Activated T-cell treated with anti-CD3 and anti-CD28 coated beads for 1 hour (primary cell): ENCODE measurements around the gene MSH6.

Experiments used
- DNase-seq: peaks from one replicate; pipeline ENCODE4 v3.0.0-alpha.2; 2020; ENCODE audit warnings: low read depth

Gene MSH6

DNA sequence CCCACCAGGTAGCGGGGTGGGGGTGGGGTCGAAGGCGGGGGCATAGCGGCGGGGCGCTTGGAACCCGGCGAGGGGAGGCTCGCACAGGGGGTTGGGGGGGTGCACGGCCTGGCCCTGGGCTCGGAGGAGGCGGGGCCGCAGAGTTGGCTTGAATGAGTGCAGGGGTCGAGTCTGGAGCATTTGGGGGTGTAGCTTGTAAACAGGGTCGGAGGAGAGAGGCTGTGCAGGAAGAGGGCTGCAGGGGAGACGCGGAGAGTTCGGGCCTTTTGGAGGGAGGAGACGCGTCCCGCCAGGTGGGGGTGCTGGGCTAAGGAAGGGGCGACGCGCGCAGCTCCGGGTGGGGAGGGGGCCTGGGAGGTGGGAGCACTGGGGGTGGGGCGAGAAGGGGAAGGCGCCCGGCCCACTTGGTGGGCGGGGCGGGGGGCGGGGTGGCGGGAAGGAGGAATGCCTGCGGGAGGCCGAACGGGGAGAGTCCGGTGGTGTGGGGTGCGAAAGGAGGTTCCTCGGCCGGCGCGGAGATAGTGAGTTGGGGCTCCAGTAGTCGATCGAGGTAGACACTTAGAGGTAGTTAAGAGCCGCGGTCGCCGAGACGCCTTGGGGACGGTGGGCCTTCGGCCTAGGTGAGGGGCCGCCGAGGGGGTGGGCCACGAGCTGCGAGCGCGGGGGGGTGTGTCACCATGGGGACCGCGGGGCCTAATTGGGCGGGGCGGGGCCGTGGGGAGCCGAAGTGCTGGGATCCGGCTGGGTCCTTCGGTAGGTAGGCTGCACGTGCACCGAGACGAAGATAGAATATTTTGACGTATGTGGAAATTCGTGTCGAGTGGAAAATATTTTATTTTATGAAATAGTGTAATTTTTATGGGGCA lies 774 bp downstream of the MSH6 start:
- DNase-seq: peak; percentile 47

DNA sequence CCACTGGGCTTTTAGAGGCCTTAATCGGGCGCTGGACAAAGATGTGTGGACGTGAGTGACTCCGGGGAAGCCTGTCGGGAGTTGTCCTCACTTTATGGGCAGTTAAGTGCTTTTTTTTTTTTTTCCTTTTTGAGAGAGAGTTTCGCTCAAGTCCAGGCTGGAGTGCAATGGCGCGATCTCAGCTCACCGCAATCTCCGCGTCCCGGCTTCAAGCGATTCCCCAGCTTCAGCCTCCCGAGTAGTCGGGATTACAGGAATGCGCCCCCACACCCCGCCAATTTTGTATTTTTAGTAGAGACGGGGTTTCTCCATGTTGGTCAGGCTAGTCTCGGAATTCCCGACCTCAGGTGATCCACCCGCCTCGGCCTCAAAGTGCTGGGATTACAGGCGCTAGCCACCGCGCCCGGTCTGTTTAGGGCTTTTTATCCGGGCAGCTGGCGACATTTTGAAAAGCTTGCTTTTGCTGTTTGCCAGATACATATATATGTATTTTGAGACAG lies 1.5 kb downstream of the MSH6 start:
- no peak for DNase-seq

DNA sequence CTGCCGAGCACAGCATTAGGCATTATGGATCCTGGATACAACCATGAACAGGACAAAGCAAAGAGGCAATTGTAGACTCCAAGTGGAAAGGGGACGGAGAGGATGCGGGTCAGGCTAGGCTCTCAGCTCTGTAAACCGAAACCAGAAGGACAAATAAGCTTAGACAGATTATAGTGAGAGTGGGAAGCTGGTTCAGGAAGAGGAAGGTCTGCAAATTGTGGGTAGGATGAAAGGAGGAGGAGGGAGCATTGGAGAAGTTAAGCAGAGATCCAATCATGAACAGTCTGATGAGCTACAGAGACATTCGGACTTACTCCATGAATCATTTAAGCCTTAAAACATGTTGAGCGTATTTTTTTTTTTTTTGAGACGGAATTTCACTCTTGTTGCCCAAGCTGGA lies 3.0 kb downstream of the MSH6 start:
- DNase-seq: no peak

DNA sequence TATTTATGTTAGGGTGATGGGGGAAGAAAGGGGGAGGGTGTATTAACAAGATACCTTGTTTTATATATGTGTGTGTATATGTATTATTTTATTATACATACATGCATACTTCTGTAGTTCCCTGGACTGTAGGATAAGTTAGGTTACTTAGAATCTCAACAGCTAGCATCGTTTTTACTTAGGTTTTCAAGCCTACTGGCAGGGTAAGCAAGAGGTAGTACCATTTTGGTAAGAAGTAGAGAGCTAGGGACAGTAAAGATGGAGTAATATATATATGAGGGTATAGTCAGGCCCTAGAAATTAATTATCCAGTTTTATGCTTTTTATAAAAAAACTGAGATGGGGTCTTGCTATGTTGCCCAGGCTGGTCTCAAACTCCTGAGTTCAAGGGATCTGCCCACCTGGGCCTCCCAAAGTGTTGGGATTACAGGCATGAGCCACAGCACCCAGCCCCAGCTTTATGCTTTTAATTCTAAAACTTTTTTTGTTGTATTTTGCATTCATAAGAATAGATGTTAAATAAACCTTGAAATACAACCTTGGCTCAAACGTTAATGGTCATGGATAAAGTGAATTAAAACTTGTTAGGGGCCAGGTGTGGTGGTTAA lies 13.2 kb downstream of the MSH6 start:
- no peak for DNase-seq

DNA sequence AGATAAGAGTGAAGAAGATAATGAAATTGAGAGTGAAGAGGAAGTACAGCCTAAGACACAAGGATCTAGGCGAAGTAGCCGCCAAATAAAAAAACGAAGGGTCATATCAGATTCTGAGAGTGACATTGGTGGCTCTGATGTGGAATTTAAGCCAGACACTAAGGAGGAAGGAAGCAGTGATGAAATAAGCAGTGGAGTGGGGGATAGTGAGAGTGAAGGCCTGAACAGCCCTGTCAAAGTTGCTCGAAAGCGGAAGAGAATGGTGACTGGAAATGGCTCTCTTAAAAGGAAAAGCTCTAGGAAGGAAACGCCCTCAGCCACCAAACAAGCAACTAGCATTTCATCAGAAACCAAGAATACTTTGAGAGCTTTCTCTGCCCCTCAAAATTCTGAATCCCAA lies 15.7 kb downstream of the MSH6 start:
- DNase-seq: no peak

DNA sequence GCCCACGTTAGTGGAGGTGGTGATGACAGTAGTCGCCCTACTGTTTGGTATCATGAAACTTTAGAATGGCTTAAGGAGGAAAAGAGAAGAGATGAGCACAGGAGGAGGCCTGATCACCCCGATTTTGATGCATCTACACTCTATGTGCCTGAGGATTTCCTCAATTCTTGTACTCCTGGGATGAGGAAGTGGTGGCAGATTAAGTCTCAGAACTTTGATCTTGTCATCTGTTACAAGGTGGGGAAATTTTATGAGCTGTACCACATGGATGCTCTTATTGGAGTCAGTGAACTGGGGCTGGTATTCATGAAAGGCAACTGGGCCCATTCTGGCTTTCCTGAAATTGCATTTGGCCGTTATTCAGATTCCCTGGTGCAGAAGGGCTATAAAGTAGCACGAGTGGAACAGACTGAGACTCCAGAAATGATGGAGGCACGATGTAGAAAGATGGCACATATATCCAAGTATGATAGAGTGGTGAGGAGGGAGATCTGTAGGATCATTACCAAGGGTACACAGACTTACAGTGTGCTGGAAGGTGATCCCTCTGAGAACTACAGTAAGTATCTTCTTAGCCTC lies 16.2 kb downstream of the MSH6 start:
- no peak for DNase-seq

DNA sequence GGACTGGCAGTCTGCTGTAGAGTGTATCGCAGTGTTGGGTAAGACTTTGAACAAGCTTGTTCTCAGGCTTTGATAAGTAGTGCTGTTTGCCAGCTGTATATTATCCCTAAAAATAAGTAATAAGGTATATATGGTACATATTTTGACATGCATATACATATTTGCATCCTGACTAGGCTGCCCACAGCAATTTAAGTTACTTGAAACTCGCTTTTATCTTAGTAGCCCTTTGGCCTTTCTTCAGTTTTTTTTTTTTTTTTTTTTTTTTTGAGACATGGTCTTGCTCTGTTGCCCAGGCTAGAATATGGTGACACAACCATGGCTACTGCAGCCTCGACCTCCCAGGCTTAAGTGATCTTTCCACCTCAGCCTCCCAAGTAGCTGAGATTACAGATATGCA lies 18.2 kb downstream of the MSH6 start:
- no peak for DNase-seq

DNA sequence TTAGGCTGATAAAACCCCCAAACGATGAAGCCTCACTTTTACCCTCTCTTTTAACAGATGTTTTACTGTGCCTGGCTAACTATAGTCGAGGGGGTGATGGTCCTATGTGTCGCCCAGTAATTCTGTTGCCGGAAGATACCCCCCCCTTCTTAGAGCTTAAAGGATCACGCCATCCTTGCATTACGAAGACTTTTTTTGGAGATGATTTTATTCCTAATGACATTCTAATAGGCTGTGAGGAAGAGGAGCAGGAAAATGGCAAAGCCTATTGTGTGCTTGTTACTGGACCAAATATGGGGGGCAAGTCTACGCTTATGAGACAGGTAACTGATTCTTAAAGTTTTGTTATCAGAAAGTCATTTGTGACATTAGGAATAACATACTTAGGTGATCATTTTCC lies 20.4 kb downstream of the MSH6 start:
- DNase-seq: no peak

DNA sequence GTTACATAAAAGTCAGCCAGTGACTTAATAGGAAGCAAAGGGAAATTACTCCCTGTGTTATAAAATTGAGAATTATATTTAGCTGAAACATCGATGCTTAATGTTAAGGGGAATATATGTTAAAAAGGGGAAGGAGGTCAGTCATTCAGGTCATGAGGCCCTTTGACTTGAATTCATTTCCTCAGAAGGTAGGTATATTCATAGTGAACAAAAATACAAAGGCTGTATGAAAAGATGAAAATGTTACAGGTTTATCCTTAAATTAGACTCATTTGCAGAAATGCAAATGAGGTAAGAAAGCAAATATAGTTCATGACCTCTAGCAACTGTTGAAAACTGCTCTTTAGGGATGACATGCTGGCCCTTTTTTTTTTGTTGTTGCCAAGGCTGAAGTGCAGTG lies 20.8 kb downstream of the MSH6 start:
- no peak for DNase-seq

DNA sequence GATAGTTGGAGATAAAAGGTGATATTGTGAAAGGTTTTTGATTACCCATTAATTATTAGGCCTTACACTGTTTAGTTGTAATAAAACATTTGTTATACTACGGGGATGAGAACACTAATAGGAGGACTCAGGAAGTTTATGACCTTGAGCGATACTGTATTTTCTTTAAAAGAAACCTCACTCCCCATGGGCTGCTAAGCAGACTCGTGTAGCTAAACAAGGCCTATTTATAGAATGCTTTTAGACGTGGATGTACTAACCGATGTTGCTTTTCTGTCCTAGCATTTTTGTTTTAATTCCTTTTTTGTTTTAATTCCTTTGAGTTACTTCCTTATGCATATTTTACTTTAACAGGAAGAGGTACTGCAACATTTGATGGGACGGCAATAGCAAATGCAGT lies 22.9 kb downstream of the MSH6 start:
- no peak for DNase-seq

DNA sequence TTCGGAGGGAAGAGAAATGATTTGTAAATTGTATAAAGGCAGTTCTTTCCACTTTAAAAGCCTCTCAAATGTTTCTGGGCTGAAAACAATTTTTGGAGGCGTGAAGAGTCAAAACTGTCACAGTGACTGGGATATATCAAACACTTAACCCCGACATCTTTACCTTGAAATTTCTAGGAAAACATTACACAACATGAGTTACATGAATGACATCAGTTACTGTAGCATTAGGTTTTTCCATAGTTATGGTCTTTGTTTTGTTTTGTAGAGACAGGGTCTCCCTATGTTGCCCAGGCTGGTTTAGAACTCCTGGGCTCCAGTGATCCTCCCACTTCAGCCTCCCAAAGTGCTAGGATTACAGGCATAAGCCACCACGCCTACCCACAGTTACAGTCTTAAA lies 25.7 kb downstream of the MSH6 start:
- DNase-seq: no peak

DNA sequence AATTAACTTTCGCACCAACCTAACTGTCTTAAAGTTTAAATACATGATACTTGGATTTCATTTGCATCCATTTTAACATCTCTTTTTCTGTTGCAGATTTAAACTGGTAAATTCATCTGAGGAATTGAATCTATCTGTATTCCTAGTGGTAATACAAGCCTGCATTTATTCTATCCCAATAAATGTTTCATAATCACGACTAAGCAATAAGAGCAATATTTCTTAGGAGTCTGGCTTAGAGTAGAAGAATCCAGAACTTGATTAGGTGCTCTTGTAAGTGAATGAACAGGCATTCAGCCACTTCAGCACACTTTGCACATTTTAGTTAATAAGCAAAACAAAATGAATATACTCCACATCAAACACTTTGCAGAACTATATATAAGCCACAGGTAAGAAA lies 27.0 kb downstream of the MSH6 start:
- DNase-seq: no peak

DNA sequence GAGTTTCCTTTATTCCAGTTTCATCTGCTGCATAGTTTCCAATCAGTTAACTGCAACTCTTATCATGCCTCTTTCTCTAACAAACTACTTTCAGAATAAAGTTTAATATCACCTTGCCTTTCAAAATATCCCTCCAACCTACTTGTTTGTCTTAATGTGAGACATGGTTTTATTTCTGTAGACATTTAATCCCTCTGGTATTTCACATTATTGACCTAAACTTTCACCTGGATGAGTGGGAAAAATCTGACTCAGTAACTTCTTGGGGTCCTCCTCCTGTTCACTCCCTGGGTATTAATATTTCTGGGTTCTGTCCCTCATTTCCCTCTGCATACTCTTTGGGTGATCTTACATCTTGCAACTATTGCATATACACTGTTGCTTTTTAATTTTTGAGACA lies 27.9 kb downstream of the MSH6 start:
- no peak for DNase-seq

DNA sequence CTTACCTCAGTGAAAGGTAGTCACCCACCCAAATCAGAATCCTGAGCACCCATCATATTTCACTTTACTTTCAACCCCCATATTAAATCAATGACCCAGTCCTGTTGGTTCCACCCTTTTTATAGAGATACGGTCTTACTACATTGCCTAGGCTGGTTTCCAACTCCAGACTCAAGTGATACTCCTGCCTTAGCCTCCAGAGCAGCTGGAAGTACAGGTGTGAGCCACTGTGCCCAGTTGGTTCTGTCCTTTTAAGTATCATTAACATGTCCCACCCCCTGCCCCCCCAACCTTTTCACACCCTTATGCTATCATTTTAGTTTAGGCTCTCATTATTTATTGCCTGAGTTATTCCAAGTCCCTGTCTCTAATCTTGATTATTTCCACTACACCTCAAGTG lies 28.7 kb downstream of the MSH6 start:
- DNase-seq: no peak

DNA sequence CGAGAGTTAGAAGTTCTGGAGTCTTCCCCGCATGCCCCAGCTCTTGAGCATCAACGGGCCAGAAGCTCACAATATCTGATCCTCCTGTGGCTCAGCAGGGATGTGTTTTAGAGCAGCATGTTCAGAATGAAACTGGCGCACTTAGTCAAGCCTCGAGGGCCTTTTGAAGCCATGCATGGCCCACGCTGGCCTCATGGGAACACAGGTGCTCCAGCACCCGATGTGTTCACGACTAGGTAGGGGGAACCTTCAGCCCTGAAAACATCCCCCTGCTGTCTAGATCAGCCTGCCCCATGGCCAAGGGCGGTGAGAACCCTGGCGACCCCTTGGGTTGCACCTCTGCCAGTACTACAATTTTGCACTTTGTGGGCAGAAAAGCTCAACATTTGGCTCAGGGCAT lies 32.8 kb downstream of the MSH6 start:
- DNase-seq: no peak

DNA sequence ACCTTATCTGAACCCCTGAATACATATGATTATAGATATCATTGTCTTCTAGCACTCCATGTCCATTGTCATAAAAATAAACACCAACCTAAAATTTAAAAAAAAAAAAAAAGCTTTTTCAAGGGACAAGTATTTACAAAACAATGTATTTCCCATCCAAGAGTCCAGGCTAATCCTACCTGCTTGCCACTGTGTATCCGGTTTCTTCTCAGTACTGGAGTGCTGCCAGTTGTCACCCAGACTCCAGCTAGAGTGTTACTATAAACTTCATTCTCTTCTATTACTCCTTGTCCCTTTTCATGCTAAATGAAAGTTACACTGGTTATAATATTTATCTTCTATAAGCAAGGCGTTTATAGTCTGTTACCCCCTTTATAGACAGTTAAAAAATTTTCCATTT lies 35.8 kb downstream of the MSH6 start:
- DNase-seq: no peak

DNA sequence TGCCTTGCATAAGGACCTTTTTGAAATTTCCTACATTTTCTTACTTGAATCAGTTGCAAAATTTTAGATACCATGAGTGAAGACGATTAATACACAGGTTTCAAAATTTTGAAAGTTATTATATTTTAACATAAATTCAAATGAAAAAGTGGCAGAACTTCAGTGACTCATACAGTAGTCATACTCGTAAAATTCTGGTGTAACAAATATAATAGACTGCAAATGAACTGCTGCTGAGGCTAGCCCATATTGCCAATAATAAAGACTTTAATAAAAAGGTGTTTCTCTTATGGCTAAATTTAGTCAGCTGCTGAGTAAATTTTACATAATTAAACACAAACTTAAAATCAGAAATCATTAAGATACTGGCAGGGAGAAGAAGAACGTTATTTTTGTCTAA lies 36.9 kb downstream of the MSH6 start:
- DNase-seq: no peak

DNA sequence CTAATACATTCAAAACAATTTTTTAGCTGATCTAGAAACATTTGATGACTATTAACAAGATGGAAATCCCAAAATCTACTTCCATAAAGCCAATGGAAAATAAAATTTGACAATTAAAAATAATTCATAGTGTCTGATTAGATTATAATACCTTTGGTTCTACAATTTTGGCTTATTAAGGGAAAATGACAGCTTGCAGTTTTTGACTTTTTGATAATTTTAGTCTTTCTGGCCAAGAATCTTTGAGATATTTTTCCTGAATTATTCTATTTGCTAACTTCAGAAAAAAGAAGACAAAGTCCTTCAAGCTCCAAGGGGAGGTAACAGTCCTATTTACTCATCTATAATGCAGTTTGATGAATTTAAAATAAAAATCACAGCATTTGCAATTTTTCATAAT lies 39.6 kb downstream of the MSH6 start:
- no peak for DNase-seq

DNA sequence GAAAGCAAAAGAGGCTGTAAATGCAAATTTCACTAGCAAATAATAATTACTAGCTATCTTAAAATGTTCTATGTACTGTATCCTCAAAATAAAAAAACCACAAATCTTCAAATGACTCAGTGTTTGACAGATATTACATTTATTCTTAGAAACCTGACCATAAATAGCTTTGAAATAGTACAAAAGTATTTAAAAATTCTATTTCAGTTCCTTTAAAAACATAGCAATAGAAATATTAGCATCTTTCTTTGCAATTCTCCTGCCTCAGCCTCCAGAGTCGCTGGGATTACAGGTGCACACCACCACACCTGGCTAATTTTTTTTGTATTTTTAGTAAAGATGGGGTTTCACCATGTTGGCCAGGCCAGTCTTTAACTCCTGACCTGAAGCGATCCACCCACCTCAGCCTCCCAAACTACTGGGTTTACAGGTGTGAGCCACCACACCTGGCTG lies 50.6 kb downstream of the MSH6 start:
- no peak for DNase-seq

DNA sequence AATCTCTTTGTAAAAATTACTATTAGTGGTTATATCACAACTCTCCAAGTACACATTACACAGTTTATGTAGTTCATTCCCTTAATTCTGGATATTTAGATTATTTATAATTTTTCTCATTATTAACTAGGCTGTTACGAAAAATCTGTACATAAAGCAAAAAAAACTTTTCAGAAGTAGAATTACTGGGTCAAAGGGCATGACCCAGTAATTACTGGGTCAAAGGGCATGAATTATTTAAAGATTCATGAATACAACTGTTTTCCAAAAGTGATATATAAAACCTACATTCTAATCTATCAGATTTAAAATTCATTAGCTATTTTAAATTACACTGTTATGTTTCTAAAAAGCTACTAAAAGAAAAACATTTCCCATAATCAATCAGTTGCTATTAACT lies 55.3 kb downstream of the MSH6 start:
- no peak for DNase-seq

DNA sequence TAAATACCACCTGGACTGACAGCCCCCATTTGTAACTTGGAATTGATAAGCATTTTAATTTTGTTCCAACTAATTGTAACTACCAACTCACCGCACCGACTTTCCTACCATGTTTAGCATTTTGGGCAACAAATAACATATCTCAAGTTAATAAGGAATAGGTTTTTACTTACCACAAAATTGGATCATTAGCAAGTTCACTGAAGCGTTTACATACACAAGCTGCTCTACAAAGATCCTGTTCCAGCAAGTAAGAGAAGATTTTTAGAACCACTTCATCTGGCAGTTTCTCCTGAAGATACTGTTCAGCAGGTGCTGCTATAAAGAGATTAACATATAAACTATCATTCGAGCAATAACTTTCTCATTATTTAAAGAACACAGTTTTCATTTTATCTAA lies 55.7 kb downstream of the MSH6 start:
- DNase-seq: no peak

DNA sequence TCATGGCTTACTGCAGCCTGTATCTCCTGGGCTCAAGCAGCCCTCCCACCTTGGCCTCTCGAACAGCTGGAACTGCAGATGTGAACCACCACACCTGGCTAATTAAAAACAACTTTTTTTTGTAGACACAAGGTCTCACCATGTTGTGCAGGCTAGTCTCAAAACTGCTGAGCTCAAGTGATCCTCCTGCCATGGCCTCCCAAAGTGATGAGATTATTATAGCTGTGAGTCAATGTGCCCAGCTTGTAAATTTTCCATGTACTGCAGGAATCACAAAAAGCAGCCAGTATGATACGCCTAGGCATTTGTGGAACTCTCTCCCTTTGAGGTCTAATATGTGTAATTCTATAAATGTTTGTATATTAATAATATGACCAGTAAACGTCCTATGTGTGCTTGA lies 59.9 kb downstream of the MSH6 start:
- DNase-seq: no peak

DNA sequence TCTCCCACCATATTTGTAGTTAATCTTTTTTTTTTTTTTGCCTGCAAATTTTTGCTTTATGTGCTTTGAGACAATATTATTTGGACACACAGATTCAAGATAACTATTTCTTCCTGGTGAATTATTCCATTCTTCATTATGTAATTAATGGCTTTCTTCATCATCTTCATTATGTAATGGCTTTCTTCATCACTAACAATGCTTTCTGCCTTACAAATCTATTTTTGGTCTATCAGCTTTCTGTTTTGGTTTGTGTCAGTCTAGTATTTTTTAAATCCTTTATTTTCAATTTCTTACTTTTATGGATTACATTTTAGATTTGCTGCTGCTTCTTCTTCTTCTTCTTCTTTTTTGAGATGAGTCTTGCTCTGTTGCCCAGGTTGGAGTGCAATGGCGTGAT lies 60.5 kb downstream of the MSH6 start:
- DNase-seq: no peak
